ENCODE results near the gene PCDH9.

DNA sequence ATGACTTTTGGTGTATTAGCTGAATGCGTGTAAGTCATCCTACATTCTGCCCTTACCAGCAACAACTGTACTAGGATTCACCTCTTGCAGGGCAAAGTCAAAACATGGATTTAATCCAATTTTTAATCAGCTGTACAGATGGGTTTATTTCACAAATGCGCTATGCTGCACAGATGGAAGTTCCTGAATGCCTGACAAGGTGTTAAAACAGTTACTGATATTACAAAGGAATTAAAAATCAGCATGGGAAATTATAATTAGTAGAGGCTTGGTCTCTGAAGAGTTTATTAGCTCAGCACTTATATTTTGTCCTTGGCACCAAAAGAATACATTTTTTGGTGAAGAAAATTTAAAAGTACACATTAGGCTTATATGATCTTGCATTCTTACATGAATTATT, 448.9 kb downstream of the PCDH9 start:
- TF ChIP-seq, protein P1, sequence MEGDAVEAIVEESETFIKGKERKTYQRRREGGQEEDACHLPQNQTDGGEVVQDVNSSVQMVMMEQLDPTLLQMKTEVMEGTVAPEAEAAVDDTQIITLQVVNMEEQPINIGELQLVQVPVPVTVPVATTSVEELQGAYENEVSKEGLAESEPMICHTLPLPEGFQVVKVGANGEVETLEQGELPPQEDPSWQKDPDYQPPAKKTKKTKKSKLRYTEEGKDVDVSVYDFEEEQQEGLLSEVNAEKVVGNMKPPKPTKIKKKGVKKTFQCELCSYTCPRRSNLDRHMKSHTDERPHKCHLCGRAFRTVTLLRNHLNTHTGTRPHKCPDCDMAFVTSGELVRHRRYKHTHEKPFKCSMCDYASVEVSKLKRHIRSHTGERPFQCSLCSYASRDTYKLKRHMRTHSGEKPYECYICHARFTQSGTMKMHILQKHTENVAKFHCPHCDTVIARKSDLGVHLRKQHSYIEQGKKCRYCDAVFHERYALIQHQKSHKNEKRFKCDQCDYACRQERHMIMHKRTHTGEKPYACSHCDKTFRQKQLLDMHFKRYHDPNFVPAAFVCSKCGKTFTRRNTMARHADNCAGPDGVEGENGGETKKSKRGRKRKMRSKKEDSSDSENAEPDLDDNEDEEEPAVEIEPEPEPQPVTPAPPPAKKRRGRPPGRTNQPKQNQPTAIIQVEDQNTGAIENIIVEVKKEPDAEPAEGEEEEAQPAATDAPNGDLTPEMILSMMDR (IDR thresholded peaks at IDR 0.05; ENCODE audit: low read depth, low read length), result no peak
- no peak for TF ChIP-seq EZH2phosphoT487 (IDR thresholded peaks at IDR 0.05; ENCODE audit: low read depth)

Data from OCI-LY3 (cell line).